ENCODE measurements around the gene ZNF205. TPM values are rescaled to one million over a fixed set of nuclear protein-coding genes. Genes with fewer than 3 reads are reported as not detected.

ZNF205 gene
- total and polyA plus RNA-seq, 2 of the 13 experiments (the other 11 are each of a cell fraction or from before 2014, with no cell fraction given) = 5.8 to 10.2 TPM

GRCh38 chr16:3157229-3158025 lies 45.0 kb downstream of the ZNF205 start (continued):
- TF ChIP-seq, protein P1, sequence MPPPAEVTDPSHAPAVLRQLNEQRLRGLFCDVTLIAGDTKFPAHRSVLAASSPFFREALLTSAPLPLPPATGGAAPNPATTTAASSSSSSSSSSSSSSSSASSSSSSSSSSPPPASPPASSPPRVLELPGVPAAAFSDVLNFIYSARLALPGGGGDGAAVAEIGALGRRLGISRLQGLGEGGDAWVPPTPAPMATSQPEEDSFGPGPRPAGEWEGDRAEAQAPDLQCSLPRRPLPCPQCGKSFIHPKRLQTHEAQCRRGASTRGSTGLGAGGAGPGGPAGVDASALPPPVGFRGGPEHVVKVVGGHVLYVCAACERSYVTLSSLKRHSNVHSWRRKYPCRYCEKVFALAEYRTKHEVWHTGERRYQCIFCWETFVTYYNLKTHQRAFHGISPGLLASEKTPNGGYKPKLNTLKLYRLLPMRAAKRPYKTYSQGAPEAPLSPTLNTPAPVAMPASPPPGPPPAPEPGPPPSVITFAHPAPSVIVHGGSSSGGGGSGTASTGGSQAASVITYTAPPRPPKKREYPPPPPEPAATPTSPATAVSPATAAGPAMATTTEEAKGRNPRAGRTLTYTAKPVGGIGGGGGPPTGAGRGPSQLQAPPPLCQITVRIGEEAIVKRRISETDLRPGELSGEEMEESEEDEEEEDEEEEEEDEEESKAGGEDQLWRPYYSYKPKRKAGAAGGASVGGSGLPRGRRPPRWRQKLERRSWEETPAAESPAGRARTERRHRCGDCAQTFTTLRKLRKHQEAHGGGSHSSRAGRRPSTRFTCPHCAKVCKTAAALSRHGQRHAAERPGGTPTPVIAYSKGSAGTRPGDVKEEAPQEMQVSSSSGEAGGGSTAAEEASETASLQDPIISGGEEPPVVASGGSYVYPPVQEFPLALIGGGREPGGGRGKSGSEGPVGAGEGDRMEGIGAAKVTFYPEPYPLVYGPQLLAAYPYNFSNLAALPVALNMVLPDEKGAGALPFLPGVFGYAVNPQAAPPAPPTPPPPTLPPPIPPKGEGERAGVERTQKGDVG (CRISPR knock-in tag; IDR thresholded peaks at IDR 0.05; ENCODE audit: borderline replicate concordance) = no peak
- TF ChIP-seq NFKBIZ (CRISPR knock-in tag; IDR thresholded peaks at IDR 0.05) (0 out of 2 replicates have a peak, but pooled peaks have one; percentile 39), SAP130 (CRISPR knock-in tag; IDR thresholded peaks at IDR 0.05; ENCODE audit: low read depth) (peak; percentile 42; the same call in 1 of the 2 replicates), NRL (CRISPR knock-in tag; IDR thresholded peaks at IDR 0.05; ENCODE audit: borderline replicate concordance) (peak; percentile 57), GFI1 (CRISPR knock-in tag; IDR thresholded peaks at IDR 0.05; ENCODE audit: borderline replicate concordance) (peak; percentile 48; the same call in 1 of the 2 replicates), AGO2 (optimal IDR thresholded peaks at IDR 0.05; ENCODE audit: low read depth, low read length) (peak; percentile 64), MIER3 (CRISPR knock-in tag; IDR thresholded peaks at IDR 0.05; ENCODE audit: borderline replicate concordance) (peak; percentile 4; the same call in 1 of the 2 replicates), ZNF773 (CRISPR knock-in tag; IDR thresholded peaks at IDR 0.05; ENCODE audit: borderline replicate concordance) (no peak), NFYB (CRISPR knock-in tag; IDR thresholded peaks at IDR 0.05) (peak; percentile 17; the same call in 1 of the 2 replicates), SMARCE1 (IDR thresholded peaks at IDR 0.05; ENCODE audit: borderline replicate concordance) (no peak), SATB2 (CRISPR knock-in tag; IDR thresholded peaks at IDR 0.05) (no peak), MAF1 (CRISPR knock-in tag; IDR thresholded peaks at IDR 0.05; ENCODE audit: borderline replicate concordance) (peak; percentile 98), BRD4 (CRISPR knock-in tag; IDR thresholded peaks at IDR 0.05) (peak; percentile 60; the same call in 1 of the 2 replicates), SPEN (CRISPR knock-in tag; IDR thresholded peaks at IDR 0.05; ENCODE audit: low read depth) (no peak), TP53 (CRISPR knock-in tag; conservative IDR thresholded peaks at IDR 0.05) (no peak), FOXP4 (CRISPR knock-in tag; IDR thresholded peaks at IDR 0.05) (0 out of 2 replicates have a peak, but pooled peaks have one; percentile 34)

All from HepG2 (cell line).